ENCODE measurements around the gene ITK.

ITK gene

GRCh38 chr5:157267761-157268480 lies 87.3 kb downstream of the ITK start:
- H3K27ac ChIP-seq, result peak overlapping the region in 9 of 21 experiments; percentile 4 to 90 (median 39)
- peak overlapping the region in 1 of 7 experiments; percentile 90 for H3K4me3 ChIP-seq

- Histone ChIP-seq H3K27ac (peak overlapping the region in 8 of 21 experiments; percentile 13 to 90 (median 45)), H3K4me3 (no peak overlapping the region)
These were observed 88.6 kb downstream of the ITK start for GRCh38 chr5:157269165-157269671.

GRCh38 chr5:157269761-157270272 lies 89.2 kb downstream of the ITK start:
- Histone ChIP-seq H3K4me3 (no peak overlapping the region), H3K27ac (peak overlapping the region in 9 of 21 experiments; percentile 9 to 90 (median 30))

- Histone ChIP-seq H3K27ac (peak overlapping the region in 9 of 21 experiments; percentile 9 to 90 (median 60)), H3K4me3 (no peak overlapping the region)
These were observed 90.1 kb downstream of the ITK start for GRCh38 chr5:157270771-157271170.

GRCh38 chr5:157271740-157272271 lies 91.2 kb downstream of the ITK start:
- H3K4me3 ChIP-seq, result no peak overlapping the region

GRCh38 chr5:157273131-157273556 lies 92.5 kb downstream of the ITK start:
- H3K27ac ChIP-seq, result peak overlapping the region in 10 of 21 experiments; percentile 13 to 90 (median 62)
- no peak overlapping the region for H3K4me3 ChIP-seq

More at GRCh38 chr5:157271740-157272271, 91.2 kb downstream of the ITK start:
- peak overlapping the region in 10 of 21 experiments; percentile 5 to 90 (median 68) for H3K27ac ChIP-seq

- no peak overlapping the region for H3K27ac ChIP-seq
- H3K4me3 ChIP-seq, result no peak overlapping the region
These were observed 94.8 kb downstream of the ITK start for GRCh38 chr5:157275403-157275802.

- H3K4me3 ChIP-seq, result no peak overlapping the region
- H3K27ac ChIP-seq, result no peak overlapping the region
These were observed 97.8 kb downstream of the ITK start for GRCh38 chr5:157278319-157279037.

GRCh38 chr5:157279605-157280239 lies 99.1 kb downstream of the ITK start:
- no peak overlapping the region for H3K27ac ChIP-seq
- no peak overlapping the region for H3K4me3 ChIP-seq

GRCh38 chr5:157280927-157281326 lies 100.3 kb downstream of the ITK start:
- H3K4me3 ChIP-seq, result no peak overlapping the region
- H3K27ac ChIP-seq, result no peak overlapping the region

- Histone ChIP-seq H3K27ac (no peak overlapping the region), H3K4me3 (no peak overlapping the region)
These were observed 101.5 kb downstream of the ITK start for GRCh38 chr5:157282150-157282549.

- Histone ChIP-seq H3K4me3 (no peak overlapping the region), H3K27ac (no peak overlapping the region)
These were observed 102.8 kb downstream of the ITK start for GRCh38 chr5:157283434-157283833.

GRCh38 chr5:157284458-157285212 lies 104.0 kb downstream of the ITK start:
- Histone ChIP-seq H3K4me3 (no peak overlapping the region), H3K27ac (no peak overlapping the region)

GRCh38 chr5:157285310-157286035 lies 104.8 kb downstream of the ITK start:
- no peak overlapping the region for H3K27ac ChIP-seq
- no peak overlapping the region for H3K4me3 ChIP-seq

- H3K4me3 ChIP-seq, result no peak overlapping the region
These were observed 106.1 kb downstream of the ITK start for GRCh38 chr5:157286761-157287211.

GRCh38 chr5:157288405-157289163 lies 107.9 kb downstream of the ITK start:
- H3K27ac ChIP-seq, result no peak overlapping the region
- H3K4me3 ChIP-seq, result no peak overlapping the region

More at GRCh38 chr5:157286761-157287211, 106.1 kb downstream of the ITK start:
- no peak overlapping the region for H3K27ac ChIP-seq

GRCh38 chr5:157289164-157289819 lies 108.7 kb downstream of the ITK start:
- Histone ChIP-seq H3K4me3 (no peak overlapping the region), H3K27ac (no peak overlapping the region)

Data from skin epidermis (tissue), 12 donors.